HEK293 (cell line): ENCODE data around the gene MACF1.
"Not testable (repeated sequence)": the region's sequence is repeated elsewhere in the genome, so short reads cannot be mapped to it uniquely, and the experiment has no call there.

ENCODE experiments used
- CTCF ChIA-PET: fragments of 350-600 bp; formaldehyde crosslinking; extraction: SDS; loops from one replicate; lab custom pipeline; 2021; ENCODE audit warnings: antibody characterized with exemption; lab: Yijun Ruan, JAX
- POLR2A ChIA-PET: fragments of 300-600 bp; formaldehyde crosslinking; extraction: SDS; loops from one replicate; lab custom pipeline; 2020; ENCODE audit warnings: antibody characterized with exemption, inconsistent platforms; lab: Yijun Ruan, JAX
- H3K27ac ChIP-seq: fragments of 200-500 bp; sonication (Bioruptor generic); 2 replicates; pipeline ENCODE4 v1.5.1; 2014; ENCODE audit warnings: low read depth, low read length, control low read depth, inconsistent platforms; ENCODE audit errors: extremely low read depth
- H3K36me3 ChIP-seq, 2 experiments: fragments of 200-500 bp in 1 of 2; sonication (Bioruptor generic) in 1 of 2; 1 replicate in 1 of 2; 2 replicates in 1 of 2; pipeline ENCODE4 v1.5.1; 2014 to 2017; ENCODE audit warnings: inconsistent platforms in 2 of 2, low read length in 2 of 2; ENCODE audit not compliant: control insufficient read depth in 2 of 2, insufficient read depth in 1 of 2
- H3K4me1 ChIP-seq: fragments of 200-500 bp; sonication (Bioruptor generic); 2 replicates; pipeline ENCODE4 v1.5.1; 2014; ENCODE audit warnings: mild to moderate bottlenecking, low read length, inconsistent platforms; ENCODE audit not compliant: control insufficient read depth, insufficient read depth
- H3K4me3 ChIP-seq: 2 replicates; pipeline ENCODE4 v1.5.1; 2011; ENCODE audit warnings: low read depth, mild to moderate bottlenecking, control low read depth, low read length, moderate library complexity
- H3K9me3 ChIP-seq: fragments of 200-500 bp; sonication (Bioruptor generic); 2 replicates; pipeline ENCODE4 v1.5.1; 2014; ENCODE audit warnings: low read depth, low read length, inconsistent platforms; ENCODE audit not compliant: control insufficient read depth, insufficient read depth
- KLF10 ChIP-seq: fragments of 450-650 bp; IDR thresholded peaks from 2 replicates; pipeline ENCODE4 v1.5.1; 2018; ENCODE audit warnings: missing biosample characterization, mild to moderate bottlenecking, missing genetic modification characterization
- KLF9 ChIP-seq: fragments of 450-650 bp; formaldehyde crosslinking; IDR thresholded peaks from 2 replicates; pipeline ENCODE4 v1.5.1; 2016; ENCODE audit warnings: missing biosample characterization, missing genetic modification characterization, low read depth
- PRDM1 ChIP-seq: fragments of 450-650 bp; formaldehyde crosslinking; IDR thresholded peaks from 2 replicates; pipeline ENCODE4; 2016; ENCODE audit warnings: missing biosample characterization, missing genetic modification characterization
- SALL2 ChIP-seq: fragments of 450-650 bp; formaldehyde crosslinking; IDR thresholded peaks from 2 replicates; pipeline ENCODE4 v1.5.0; 2017; ENCODE audit warnings: missing biosample characterization, mild to moderate bottlenecking, missing genetic modification characterization, borderline replicate concordance
- ZBTB17 ChIP-seq: fragments of 450-650 bp; formaldehyde crosslinking; IDR thresholded peaks from 2 replicates; pipeline ENCODE4 v1.5.1; 2016; ENCODE audit warnings: missing biosample characterization, missing genetic modification characterization
- ZNF114 ChIP-seq: fragments of 450-650 bp; formaldehyde crosslinking; IDR thresholded peaks from 2 replicates; pipeline ENCODE4 v1.5.0; 2017; ENCODE audit warnings: missing biosample characterization, missing genetic modification characterization
- ZNF138 ChIP-seq: fragments of 450-650 bp; formaldehyde crosslinking; IDR thresholded peaks from 2 replicates; pipeline ENCODE4 v1.5.1; 2016; ENCODE audit warnings: missing biosample characterization, missing genetic modification characterization, borderline replicate concordance
- ZNF2 ChIP-seq: fragments of 450-650 bp; formaldehyde crosslinking; IDR thresholded peaks from 2 replicates; pipeline ENCODE4 v1.5.1; 2016; ENCODE audit warnings: missing biosample characterization, missing genetic modification characterization
- ZNF266 ChIP-seq: fragments of 450-650 bp; formaldehyde crosslinking; IDR thresholded peaks from 2 replicates; pipeline ENCODE4 v1.5.1; 2016; ENCODE audit warnings: missing biosample characterization, missing genetic modification characterization, low read depth
- ZNF600 ChIP-seq: fragments of 450-650 bp; formaldehyde crosslinking; IDR thresholded peaks from 2 replicates; pipeline ENCODE4 v1.5.1; 2016; ENCODE audit warnings: missing biosample characterization, missing genetic modification characterization
- ZNF785 ChIP-seq: fragments of 450-650 bp; formaldehyde crosslinking; IDR thresholded peaks from 2 replicates; pipeline ENCODE4 v1.5.1; 2016; ENCODE audit warnings: missing biosample characterization, missing genetic modification characterization
- TF ChIP-seq, protein P1 (sequence below): fragments of 450-650 bp; formaldehyde crosslinking; IDR thresholded peaks from 2 replicates; pipeline ENCODE4 v1.5.1; 2016; ENCODE audit warnings: missing biosample characterization, missing genetic modification characterization
- TF ChIP-seq, protein P2 (sequence below): fragments of 450-650 bp; formaldehyde crosslinking; IDR thresholded peaks from 2 replicates; pipeline ENCODE4 v1.5.1; 2016; ENCODE audit warnings: missing biosample characterization, missing genetic modification characterization, low read depth

The MACF1 gene

DNA sequence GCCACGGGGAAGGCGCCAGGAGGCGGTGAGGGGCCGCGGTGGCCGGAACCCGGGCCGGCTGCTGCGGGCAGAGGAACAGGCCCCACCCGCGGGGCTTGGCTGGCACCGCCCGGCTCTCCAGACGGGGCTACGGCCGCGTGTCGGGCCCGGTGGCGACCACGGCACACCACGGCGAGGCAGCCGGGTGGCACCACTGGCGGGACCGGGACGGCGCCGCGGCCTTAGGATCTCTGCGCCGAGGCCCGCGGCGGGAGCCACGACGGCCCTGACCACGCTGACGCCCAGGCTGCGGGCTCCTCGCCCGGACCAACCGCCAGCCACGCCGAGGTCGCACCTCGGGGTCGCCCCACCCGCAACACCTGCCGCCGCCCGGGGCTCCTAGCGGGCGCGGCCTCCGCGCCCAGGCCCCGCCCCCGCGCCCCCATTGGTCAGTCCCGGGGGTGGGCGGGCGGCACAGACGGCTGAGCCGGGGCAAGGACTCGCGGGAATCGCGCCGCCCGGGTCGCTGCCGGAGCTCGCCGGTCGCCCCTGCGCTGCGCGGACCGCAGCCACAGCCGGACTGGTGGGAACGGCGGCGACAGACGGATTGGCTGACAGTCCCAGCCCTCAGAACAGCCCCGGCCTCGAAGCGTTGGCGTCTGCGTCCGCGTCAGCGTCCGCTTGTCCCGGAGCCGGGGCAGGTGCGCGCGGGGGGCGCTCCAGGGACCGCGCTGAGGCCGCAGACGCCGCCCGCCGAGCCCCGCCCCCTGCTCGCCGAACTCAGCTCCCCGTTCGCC is 286.8 kb downstream of the MACF1 start, which contains the start of gene BMP8A (continued):
- TF ChIP-seq, protein P1, sequence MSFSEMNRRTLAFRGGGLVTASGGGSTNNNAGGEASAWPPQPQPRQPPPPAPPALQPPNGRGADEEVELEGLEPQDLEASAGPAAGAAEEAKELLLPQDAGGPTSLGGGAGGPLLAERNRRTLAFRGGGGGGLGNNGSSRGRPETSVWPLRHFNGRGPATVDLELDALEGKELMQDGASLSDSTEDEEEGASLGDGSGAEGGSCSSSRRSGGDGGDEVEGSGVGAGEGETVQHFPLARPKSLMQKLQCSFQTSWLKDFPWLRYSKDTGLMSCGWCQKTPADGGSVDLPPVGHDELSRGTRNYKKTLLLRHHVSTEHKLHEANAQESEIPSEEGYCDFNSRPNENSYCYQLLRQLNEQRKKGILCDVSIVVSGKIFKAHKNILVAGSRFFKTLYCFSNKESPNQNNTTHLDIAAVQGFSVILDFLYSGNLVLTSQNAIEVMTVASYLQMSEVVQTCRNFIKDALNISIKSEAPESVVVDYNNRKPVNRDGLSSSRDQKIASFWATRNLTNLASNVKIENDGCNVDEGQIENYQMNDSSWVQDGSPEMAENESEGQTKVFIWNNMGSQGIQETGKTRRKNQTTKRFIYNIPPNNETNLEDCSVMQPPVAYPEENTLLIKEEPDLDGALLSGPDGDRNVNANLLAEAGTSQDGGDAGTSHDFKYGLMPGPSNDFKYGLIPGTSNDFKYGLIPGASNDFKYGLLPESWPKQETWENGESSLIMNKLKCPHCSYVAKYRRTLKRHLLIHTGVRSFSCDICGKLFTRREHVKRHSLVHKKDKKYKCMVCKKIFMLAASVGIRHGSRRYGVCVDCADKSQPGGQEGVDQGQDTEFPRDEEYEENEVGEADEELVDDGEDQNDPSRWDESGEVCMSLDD (tag by site-specific recombination) = no peak
- TF ChIP-seq ZNF114 (tag by site-specific recombination) (no peak), KLF10 (tag by site-specific recombination) (peak; percentile 38; the same call in 1 of the 2 replicates), ZNF600 (tag by site-specific recombination) (peak; percentile 64; the same call in 1 of the 2 replicates), ZNF266 (no peak), ZBTB17 (no peak), SALL2 (tag by site-specific recombination) (no peak), ZNF138 (tag by site-specific recombination) (no peak), ZNF785 (no peak), ZNF2 (no peak), KLF9 (tag by site-specific recombination) (peak; percentile 44; the same call in 1 of the 2 replicates), PRDM1 (tag by site-specific recombination) (no peak)
- TF ChIP-seq, protein P2, sequence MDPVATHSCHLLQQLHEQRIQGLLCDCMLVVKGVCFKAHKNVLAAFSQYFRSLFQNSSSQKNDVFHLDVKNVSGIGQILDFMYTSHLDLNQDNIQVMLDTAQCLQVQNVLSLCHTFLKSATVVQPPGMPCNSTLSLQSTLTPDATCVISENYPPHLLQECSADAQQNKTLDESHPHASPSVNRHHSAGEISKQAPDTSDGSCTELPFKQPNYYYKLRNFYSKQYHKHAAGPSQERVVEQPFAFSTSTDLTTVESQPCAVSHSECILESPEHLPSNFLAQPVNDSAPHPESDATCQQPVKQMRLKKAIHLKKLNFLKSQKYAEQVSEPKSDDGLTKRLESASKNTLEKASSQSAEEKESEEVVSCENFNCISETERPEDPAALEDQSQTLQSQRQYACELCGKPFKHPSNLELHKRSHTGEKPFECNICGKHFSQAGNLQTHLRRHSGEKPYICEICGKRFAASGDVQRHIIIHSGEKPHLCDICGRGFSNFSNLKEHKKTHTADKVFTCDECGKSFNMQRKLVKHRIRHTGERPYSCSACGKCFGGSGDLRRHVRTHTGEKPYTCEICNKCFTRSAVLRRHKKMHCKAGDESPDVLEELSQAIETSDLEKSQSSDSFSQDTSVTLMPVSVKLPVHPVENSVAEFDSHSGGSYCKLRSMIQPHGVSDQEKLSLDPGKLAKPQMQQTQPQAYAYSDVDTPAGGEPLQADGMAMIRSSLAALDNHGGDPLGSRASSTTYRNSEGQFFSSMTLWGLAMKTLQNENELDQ (tag by site-specific recombination) = no peak
- TF ChIP-seq, all 188 proteins: peak for 17

GRCh38 chr1:39492118-39493042 is 287.9 kb downstream of the MACF1 start:
- H3K9me3 ChIP-seq, H3K27ac ChIP-seq, H3K4me3 ChIP-seq, H3K36me3 ChIP-seq, H3K4me1 ChIP-seq: not testable (repeated sequence)
- ChIA-PET POLR2A (interaction anchor here (0.5 kb wide), 1 partner anchor 286 kb away, joined by 6 read pairs; no protein-coding TSS in a partner anchor), CTCF (interaction anchor here (1.0 kb wide), 1 partner anchor 45 kb away, joined by 3 read pairs; no protein-coding TSS in a partner anchor)

DNA sequence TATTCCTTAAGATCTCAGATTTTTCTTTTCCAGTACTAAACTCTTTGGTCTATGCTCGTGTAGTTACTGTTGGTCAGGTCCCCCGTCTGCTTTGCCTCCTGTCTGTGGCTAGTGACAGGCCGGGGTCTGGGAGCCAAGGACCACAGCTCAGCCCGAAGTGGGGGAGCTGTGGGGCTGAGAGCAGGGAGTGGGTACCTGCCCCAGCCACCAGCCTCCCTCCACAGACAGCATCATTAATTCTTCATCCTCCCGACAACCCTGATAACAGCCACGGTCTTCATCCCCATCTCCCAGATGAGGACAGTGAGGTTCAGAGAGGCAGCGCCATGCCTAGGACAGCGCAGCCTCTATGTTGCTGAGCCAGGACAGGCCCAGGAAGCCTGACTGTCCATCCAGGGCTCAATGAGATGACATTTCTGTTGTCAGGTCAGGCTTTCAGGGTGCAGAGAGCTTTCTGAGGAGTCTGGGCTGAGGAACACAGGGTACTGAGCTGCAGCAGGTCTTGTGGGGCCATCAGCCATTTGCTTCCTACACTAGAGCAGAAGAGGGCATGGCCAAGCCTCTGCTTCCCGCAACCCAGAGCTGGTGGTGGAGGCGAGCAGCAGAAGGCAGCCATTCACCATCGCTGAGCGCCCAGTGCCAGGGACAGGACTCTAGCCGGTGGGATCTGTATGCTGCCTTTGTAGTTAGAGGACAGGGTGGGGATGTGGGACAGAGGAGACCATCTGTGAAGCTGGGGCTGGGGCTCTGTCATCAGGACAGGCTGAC is 288.7 kb downstream of the MACF1 start:
- H3K4me3 ChIP-seq, H3K4me1 ChIP-seq, H3K36me3 ChIP-seq, H3K9me3 ChIP-seq, POLR2A ChIA-PET, H3K27ac ChIP-seq: not testable (repeated sequence)
- CTCF ChIA-PET = interaction anchor here (0.6 kb wide), 1 partner anchor 395 kb away, joined by 3 read pairs; no protein-coding TSS in a partner anchor
